ENCODE data around the gene COL21A1.

GRCh38 chr6:56040889-56041301 lies 206.5 kb downstream of the COL21A1 start:
- TF ChIP-seq CTCF (IDR thresholded peaks at IDR 0.05) (no peak), POLR2A (IDR thresholded peaks at IDR 0.05) (no peak)
